ENCODE measurements around the gene TUBA4A. TPM values are rescaled to one million over a fixed set of nuclear protein-coding genes. Genes with fewer than 3 reads are reported as not detected.

TUBA4A gene
- total and polyA plus RNA-seq, 2 of the 8 experiments (the other 6 are each of a cell fraction or from before 2014, with no cell fraction given) = 67.3 to 172 TPM

GRCh38 chr2:219210196-219210885 is 43.4 kb downstream of the TUBA4A start:
- no peak overlapping the region for H3K14ac ChIP-seq (ENCODE audit: insufficient read length)
- H3K36me3 ChIP-seq (ENCODE audit: control insufficient read depth in 2 of 4, insufficient read depth in 4 of 4, low read length in 3 of 4) = peaks cover 13 to 51% (median 23%) of the 10 kb centered on the region in 4 experiments
- no peaks in the 10 kb centered on the region for H3K9me3 ChIP-seq (ENCODE audit: insufficient read depth in 2 of 2, low read depth in 1 of 2, low read length in 1 of 2)
- H2AK5ac ChIP-seq (ENCODE audit: low read depth, low read length) = no peak overlapping the region
- H3K18ac ChIP-seq (ENCODE audit: extremely low read depth, low read length) = no peak overlapping the region
- DNase-seq (ENCODE audit: low read depth in 1 of 2, low spot score in 2 of 2) (no peak), FAIRE-seq (no peak)
- no peak overlapping the region for H3K23ac ChIP-seq (ENCODE audit: insufficient read length)
- peaks cover 10% of the 10 kb centered on the region for H3K23me2 ChIP-seq (ENCODE audit: low read depth, low read length)
- no peak overlapping the region for H3K4me3 ChIP-seq (ENCODE audit: extremely low read depth in 1 of 4, insufficient read depth in 2 of 4, low read depth in 3 of 4, low read length in 4 of 4)
- 90% methylated on average over 24 of the region's 24 CpGs; no CpG with 5 or more reads in 1 of the 2 experiments for WGBS, 2 experiments (ENCODE audit: extremely low coverage in 1 of 2, insufficient coverage in 1 of 2, insufficient read length in 1 of 2, insufficient replicate concordance in 2 of 2, low coverage in 1 of 2, low lambda C conversion rate in 2 of 2, missing lambda C conversion rate in 1 of 2)
- H2BK12ac ChIP-seq (ENCODE audit: low read depth, low read length) = no peak overlapping the region
- no peak overlapping the region for H4K8ac ChIP-seq (ENCODE audit: extremely low read depth, insufficient read depth, low read length)
- no peak overlapping the region for H3K9ac ChIP-seq (replicated peaks in 1 of 4; ENCODE audit: extremely low read depth in 1 of 4, low read depth in 3 of 4, low read length in 3 of 4)
- no peak overlapping the region for H2AFZ ChIP-seq (ENCODE audit: low read length)
- H2BK20ac ChIP-seq (ENCODE audit: low read length) = no peak overlapping the region
- H2BK15ac ChIP-seq (ENCODE audit: low read length) = no peak overlapping the region
- H3K79me2 ChIP-seq (ENCODE audit: control insufficient read depth in 1 of 2, insufficient read depth in 2 of 2, low read length in 2 of 2) = no peaks in the 10 kb centered on the region
- H4K91ac ChIP-seq (replicated peaks; ENCODE audit: insufficient read length, low read length) = no peak overlapping the region
- H3K27me3 ChIP-seq (replicated peaks in 1 of 4; ENCODE audit: control insufficient read depth in 3 of 4, extremely low read depth in 1 of 4, insufficient read depth in 3 of 4, low read length in 3 of 4) = no peaks in the 10 kb centered on the region
- no peak overlapping the region for H4K5ac ChIP-seq (ENCODE audit: insufficient read length, low read depth, low read length)
- H3K4me1 ChIP-seq (replicated peaks in 1 of 4; ENCODE audit: control insufficient read depth in 3 of 4, insufficient read depth in 4 of 4, low read length in 3 of 4) = peaks cover 0 to 6% (median 3%) of the 10 kb centered on the region in 4 experiments; a peak in 5 of 7 replicates
- H2BK120ac ChIP-seq (replicated peaks; ENCODE audit: low read depth, low read length) = no peak overlapping the region
- ChIA-PET CTCF (ENCODE audit: partially characterized antibody) (interaction anchor here (1.0 kb wide), 1 partner anchor 104 kb away, joined by 3 read pairs; no protein-coding TSS in a partner anchor), POLR2A (ENCODE audit: partially characterized antibody) (interaction anchor here (1.1 to 6.1 kb wide), 4 partner anchors 9 to 17 kb away, joined by 3 to 101 read pairs (median 4); partner anchors contain the start of gene ABCB6)
- H4K20me1 ChIP-seq (replicated peaks in 1 of 2; ENCODE audit: control insufficient read depth in 1 of 2, insufficient read depth in 2 of 2, low read length in 2 of 2) = peaks cover 0 to 4% of the 10 kb centered on the region in 2 experiments
- H3K4ac ChIP-seq (replicated peaks; ENCODE audit: insufficient read length, low read depth, low read length) = no peak overlapping the region
- H3K4me2 ChIP-seq (ENCODE audit: insufficient read depth in 1 of 2, low read depth in 2 of 2, low read length in 2 of 2) = no peak overlapping the region
- no peak overlapping the region for H3K27ac ChIP-seq (ENCODE audit: low read depth, low read length)
- no peak overlapping the region for H2BK5ac ChIP-seq (ENCODE audit: low read depth, low read length)
- H3K56ac ChIP-seq (replicated peaks; ENCODE audit: insufficient read length, low read depth, low read length) = no peak overlapping the region
- H3K79me1 ChIP-seq (ENCODE audit: low read depth, low read length) = no peaks in the 10 kb centered on the region
- TF ChIP-seq MAX (IDR thresholded peaks at IDR 0.05) = no peak
- no peak for TF ChIP-seq ATF2 (IDR thresholded peaks at IDR 0.05; ENCODE audit: low read length)
- no peak for TF ChIP-seq CREB1 (IDR thresholded peaks at IDR 0.05)
- TF ChIP-seq GTF2F1 (IDR thresholded peaks at IDR 0.05; ENCODE audit: borderline replicate concordance, low read depth, low read length) = no peak
- TF ChIP-seq RNF2 (IDR thresholded peaks at IDR 0.05; ENCODE audit: borderline replicate concordance, low read depth, low read length, missing control alignments, poor library complexity, severe bottlenecking) = no peak
- no peak for TF ChIP-seq ASH2L (IDR thresholded peaks at IDR 0.05; ENCODE audit: low read length)
- TF ChIP-seq CTBP2 (IDR thresholded peaks at IDR 0.05; ENCODE audit: borderline replicate concordance, insufficient read depth, insufficient read length, low read length) = no peak
- TF ChIP-seq SIX5 (IDR thresholded peaks at IDR 0.05; ENCODE audit: low read depth, low read length) = no peak
- no peak for TF ChIP-seq NANOG (IDR thresholded peaks at IDR 0.05; ENCODE audit: insufficient read depth, low read depth, low read length, poor library complexity, severe bottlenecking)

Data from H1 (cell line).